ENCODE measurements around the gene BCL3. TPM values are rescaled to one million over a fixed set of nuclear protein-coding genes. Genes with fewer than 3 reads are reported as not detected.

The BCL3 gene
- total and polyA plus RNA-seq, 2 of the 13 experiments (the other 11 are each of a cell fraction or from before 2014, with no cell fraction given): 2.3 to 4.0 TPM

DNA sequence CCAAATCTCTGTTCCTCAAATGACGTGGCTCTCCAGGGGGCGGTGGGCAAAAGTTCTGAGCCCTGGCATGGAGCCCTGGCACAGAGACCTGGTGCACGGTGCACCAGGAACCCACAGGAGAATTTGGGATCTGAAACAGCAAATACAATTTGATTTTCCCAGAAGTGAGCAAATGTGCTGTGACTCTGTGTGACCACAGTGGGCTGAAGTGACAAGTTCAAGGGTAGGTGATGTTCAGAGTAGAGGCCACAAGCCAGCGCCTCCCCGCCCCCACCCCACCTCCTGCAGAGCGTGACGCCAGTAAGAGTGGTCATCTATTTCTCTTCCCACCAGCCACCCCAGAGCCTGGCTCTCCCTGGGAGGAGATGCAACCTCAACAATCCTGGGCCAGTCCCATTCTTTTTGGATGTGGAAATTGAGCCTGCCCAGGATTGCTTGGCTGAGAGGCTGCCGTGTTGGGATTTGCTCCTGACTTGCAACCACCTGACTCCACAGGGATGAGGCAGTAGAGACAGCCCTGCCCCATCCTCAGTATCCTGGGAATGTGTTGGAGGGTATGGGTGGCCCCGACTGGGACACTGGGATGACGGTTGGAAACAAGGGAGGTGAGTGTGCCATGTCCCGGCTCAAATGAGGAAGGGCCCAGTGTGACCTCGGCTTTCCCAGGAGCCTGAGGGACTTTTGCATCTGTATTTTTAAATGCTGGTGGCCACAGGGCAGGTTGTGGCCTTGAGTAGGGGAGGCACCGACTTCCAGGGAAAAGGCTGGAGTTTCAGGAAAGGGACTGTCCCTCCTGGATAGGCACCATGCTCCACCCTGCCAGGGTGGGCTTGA lies 11.1 kb upstream of the BCL3 start (continued):
- peak; percentile 58 for TF ChIP-seq BCL6 (CRISPR knock-in tag; IDR thresholded peaks at IDR 0.05)
- no peak for TF ChIP-seq RNF2 (conservative IDR thresholded peaks at IDR 0.05; ENCODE audit: low read depth)
- no peak for TF ChIP-seq EZH2 (conservative IDR thresholded peaks at IDR 0.05; ENCODE audit: low read depth, low read length)
- TF ChIP-seq, protein P1, sequence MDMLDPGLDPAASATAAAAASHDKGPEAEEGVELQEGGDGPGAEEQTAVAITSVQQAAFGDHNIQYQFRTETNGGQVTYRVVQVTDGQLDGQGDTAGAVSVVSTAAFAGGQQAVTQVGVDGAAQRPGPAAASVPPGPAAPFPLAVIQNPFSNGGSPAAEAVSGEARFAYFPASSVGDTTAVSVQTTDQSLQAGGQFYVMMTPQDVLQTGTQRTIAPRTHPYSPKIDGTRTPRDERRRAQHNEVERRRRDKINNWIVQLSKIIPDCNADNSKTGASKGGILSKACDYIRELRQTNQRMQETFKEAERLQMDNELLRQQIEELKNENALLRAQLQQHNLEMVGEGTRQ (IDR thresholded peaks at IDR 0.05; ENCODE audit: low read depth, low read length): no peak
- TF ChIP-seq, protein P1 (CRISPR knock-in tag; IDR thresholded peaks at IDR 0.05; ENCODE audit: borderline replicate concordance): no peak
- TF ChIP-seq TBX2 (CRISPR knock-in tag; IDR thresholded peaks at IDR 0.05; ENCODE audit: borderline replicate concordance): peak; percentile 29; the same call in 1 of the 2 replicates
- TF ChIP-seq, protein P2, sequence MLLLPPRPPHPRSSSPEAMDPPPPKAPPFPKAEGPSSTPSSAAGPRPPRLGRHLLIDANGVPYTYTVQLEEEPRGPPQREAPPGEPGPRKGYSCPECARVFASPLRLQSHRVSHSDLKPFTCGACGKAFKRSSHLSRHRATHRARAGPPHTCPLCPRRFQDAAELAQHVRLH (CRISPR knock-in tag; IDR thresholded peaks at IDR 0.05; ENCODE audit: borderline replicate concordance, low read depth): no peak
- 0 out of 2 replicates have a peak, but pooled peaks have one; percentile 41 for TF ChIP-seq ZNF333 (CRISPR knock-in tag; IDR thresholded peaks at IDR 0.05; ENCODE audit: borderline replicate concordance)
- peak; percentile 65; the same call in 1 of the 2 replicates for TF ChIP-seq RXRA (CRISPR knock-in tag; IDR thresholded peaks at IDR 0.05)
- TF ChIP-seq, protein P3, sequence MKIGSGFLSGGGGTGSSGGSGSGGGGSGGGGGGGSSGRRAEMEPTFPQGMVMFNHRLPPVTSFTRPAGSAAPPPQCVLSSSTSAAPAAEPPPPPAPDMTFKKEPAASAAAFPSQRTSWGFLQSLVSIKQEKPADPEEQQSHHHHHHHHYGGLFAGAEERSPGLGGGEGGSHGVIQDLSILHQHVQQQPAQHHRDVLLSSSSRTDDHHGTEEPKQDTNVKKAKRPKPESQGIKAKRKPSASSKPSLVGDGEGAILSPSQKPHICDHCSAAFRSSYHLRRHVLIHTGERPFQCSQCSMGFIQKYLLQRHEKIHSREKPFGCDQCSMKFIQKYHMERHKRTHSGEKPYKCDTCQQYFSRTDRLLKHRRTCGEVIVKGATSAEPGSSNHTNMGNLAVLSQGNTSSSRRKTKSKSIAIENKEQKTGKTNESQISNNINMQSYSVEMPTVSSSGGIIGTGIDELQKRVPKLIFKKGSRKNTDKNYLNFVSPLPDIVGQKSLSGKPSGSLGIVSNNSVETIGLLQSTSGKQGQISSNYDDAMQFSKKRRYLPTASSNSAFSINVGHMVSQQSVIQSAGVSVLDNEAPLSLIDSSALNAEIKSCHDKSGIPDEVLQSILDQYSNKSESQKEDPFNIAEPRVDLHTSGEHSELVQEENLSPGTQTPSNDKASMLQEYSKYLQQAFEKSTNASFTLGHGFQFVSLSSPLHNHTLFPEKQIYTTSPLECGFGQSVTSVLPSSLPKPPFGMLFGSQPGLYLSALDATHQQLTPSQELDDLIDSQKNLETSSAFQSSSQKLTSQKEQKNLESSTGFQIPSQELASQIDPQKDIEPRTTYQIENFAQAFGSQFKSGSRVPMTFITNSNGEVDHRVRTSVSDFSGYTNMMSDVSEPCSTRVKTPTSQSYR (CRISPR knock-in tag; IDR thresholded peaks at IDR 0.05; ENCODE audit: borderline replicate concordance): peak; percentile 62; the same call in 1 of the 2 replicates
- TF ChIP-seq ZNF569 (CRISPR knock-in tag; IDR thresholded peaks at IDR 0.05; ENCODE audit: borderline replicate concordance): no peak
- TF ChIP-seq TEAD2 (CRISPR knock-in tag; IDR thresholded peaks at IDR 0.05): no peak
- TF ChIP-seq ZNF562 (CRISPR knock-in tag; IDR thresholded peaks at IDR 0.05; ENCODE audit: borderline replicate concordance): no peak
- TF ChIP-seq ZNF746 (CRISPR knock-in tag; IDR thresholded peaks at IDR 0.05): no peak
- no peak for TF ChIP-seq POGZ (CRISPR knock-in tag; IDR thresholded peaks at IDR 0.05)
- TF ChIP-seq, protein P4, sequence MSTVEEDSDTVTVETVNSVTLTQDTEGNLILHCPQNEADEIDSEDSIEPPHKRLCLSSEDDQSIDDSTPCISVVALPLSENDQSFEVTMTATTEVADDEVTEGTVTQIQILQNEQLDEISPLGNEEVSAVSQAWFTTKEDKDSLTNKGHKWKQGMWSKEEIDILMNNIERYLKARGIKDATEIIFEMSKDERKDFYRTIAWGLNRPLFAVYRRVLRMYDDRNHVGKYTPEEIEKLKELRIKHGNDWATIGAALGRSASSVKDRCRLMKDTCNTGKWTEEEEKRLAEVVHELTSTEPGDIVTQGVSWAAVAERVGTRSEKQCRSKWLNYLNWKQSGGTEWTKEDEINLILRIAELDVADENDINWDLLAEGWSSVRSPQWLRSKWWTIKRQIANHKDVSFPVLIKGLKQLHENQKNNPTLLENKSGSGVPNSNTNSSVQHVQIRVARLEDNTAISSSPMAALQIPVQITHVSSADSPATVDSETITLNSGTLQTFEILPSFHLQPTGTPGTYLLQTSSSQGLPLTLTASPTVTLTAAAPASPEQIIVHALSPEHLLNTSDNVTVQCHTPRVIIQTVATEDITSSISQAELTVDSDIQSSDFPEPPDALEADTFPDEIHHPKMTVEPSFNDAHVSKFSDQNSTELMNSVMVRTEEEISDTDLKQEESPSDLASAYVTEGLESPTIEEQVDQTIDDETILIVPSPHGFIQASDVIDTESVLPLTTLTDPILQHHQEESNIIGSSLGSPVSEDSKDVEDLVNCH (CRISPR knock-in tag; IDR thresholded peaks at IDR 0.05): no peak
- no peak for TF ChIP-seq NR2F6 (IDR thresholded peaks at IDR 0.05)
- TF ChIP-seq NR2F6 (CRISPR knock-in tag; IDR thresholded peaks at IDR 0.05): peak; percentile 36; the same call in 1 of the 2 replicates
